GM12878 (cell line): Measurements from ENCODE around the gene WDR72. TPM values are rescaled to one million over a fixed set of nuclear protein-coding genes. Genes with fewer than 3 reads are reported as not detected.

Experiments
- ATAC-seq: fragments of 200-7000 bp; cut with Tn5 transposase; 3 replicates; pipeline ENCODE4 v1.9.1; 2020; ENCODE audit warnings: mild to moderate bottlenecking, moderate library complexity
- BruUV-seq: library from RNA; stranded (reverse); fragments of 400-500 nt; replicated peaks from 2 replicates; lab custom pipeline; 2021; lab: Mats Ljungman, UMichigan
- CTCF ChIA-PET: fragments of 300-600 bp; sonication (Branson Sonifier 250); formaldehyde crosslinking; extraction: SDS; loops from one replicate; lab custom pipeline; 2021; ENCODE audit warnings: inconsistent platforms; lab: Yijun Ruan, JAX
- POLR2A ChIA-PET: fragments of 350-600 bp; formaldehyde crosslinking; extraction: SDS; loops from one replicate; lab custom pipeline; 2021; ENCODE audit warnings: inconsistent platforms; lab: Charles Lee
- RAD21 ChIA-PET: fragments of 300-600 bp; sonication (Branson Sonifier 250); formaldehyde crosslinking; loops from one replicate; lab custom pipeline; 2023; ENCODE audit warnings: antibody characterized with exemption; ENCODE audit not compliant: unreplicated experiment; lab: Charles Lee
- SMC1A ChIA-PET: fragments of 300-600 bp; sonication (Branson Sonifier 250); formaldehyde crosslinking; loops from one replicate; lab custom pipeline; 2023; ENCODE audit not compliant: unreplicated experiment, uncharacterized antibody; lab: Charles Lee
- DNase-seq: peaks from one replicate; pipeline ENCODE4 v3.0.0-alpha.2; 2011; ENCODE audit warnings: low read depth, low spot score
- FAIRE-seq: peaks from 3 replicates; lab custom pipeline; 2011; peaks lifted over from hg19 to GRCh38; lab: Jason Lieb, UNC
- H2AFZ ChIP-seq: 2 replicates; pipeline ENCODE4 v1.6.0; 2011; ENCODE audit warnings: low read depth, low read length, control low read depth; ENCODE audit not compliant: control insufficient read depth
- H3K27ac ChIP-seq: 2 replicates; pipeline ENCODE4 v1.5.1; 2011; ENCODE audit warnings: control low read depth; ENCODE audit not compliant: control insufficient read depth, insufficient read depth
- H3K27me3 ChIP-seq, 2 experiments: replicated peaks in 1 of 2; 2 replicates each; pipeline versions ENCODE4 v1.6.0 to v1.6.1; 2011; ENCODE audit warnings: low read length in 1 of 2; ENCODE audit not compliant: control insufficient read depth in 2 of 2, insufficient read depth in 2 of 2
- H3K36me3 ChIP-seq, 2 experiments: 2 replicates each; pipeline ENCODE4 v1.5.1; 2011; ENCODE audit warnings: low read length in 1 of 2; ENCODE audit not compliant: control insufficient read depth in 2 of 2, insufficient read depth in 2 of 2
- H3K4me1 ChIP-seq: 2 replicates; pipeline ENCODE4 v1.6.1; 2011; ENCODE audit warnings: mild to moderate bottlenecking, low read length, moderate library complexity, mixed read lengths; ENCODE audit not compliant: control insufficient read depth, insufficient read depth
- H3K4me2 ChIP-seq: 2 replicates; pipeline ENCODE4 v1.6.0; 2011; ENCODE audit warnings: control low read depth; ENCODE audit not compliant: control insufficient read depth, insufficient read depth
- H3K4me3 ChIP-seq: fragments of 200-600 bp; sonication (generic); 2 replicates; pipeline ENCODE4 v1.5.1; 2016
- H3K79me2 ChIP-seq: 2 replicates; pipeline ENCODE4 v1.6.0; 2011; ENCODE audit warnings: low read length; ENCODE audit not compliant: control insufficient read depth, insufficient read depth
- H3K9ac ChIP-seq: 2 replicates; pipeline ENCODE4 v1.8.0; 2011; ENCODE audit warnings: low read length, control low read depth, mixed read lengths; ENCODE audit not compliant: control insufficient read depth, insufficient read depth
- H3K9me3 ChIP-seq: replicated peaks from 3 replicates; pipeline ENCODE4 v1.5.1; 2011; ENCODE audit warnings: mild to moderate bottlenecking, low read length; ENCODE audit not compliant: control insufficient read depth, insufficient read depth
- H4K20me1 ChIP-seq: 2 replicates; pipeline ENCODE4 v1.6.0; 2011; ENCODE audit not compliant: control insufficient read depth, insufficient read depth
- ASH2L ChIP-seq: fragments of 300-600, 200-600 bp; sonication (generic); IDR thresholded peaks from 2 replicates; pipeline ENCODE4 v1.6.1; 2017; ENCODE audit warnings: low read depth, mild to moderate bottlenecking, borderline replicate concordance
- BRCA1 ChIP-seq: IDR thresholded peaks from 2 replicates; pipeline ENCODE4 v1.6.1; 2011; ENCODE audit warnings: low read depth, low read length, improper control_type of control experiment
- DPF2 ChIP-seq: fragments of 450-650 bp; IDR thresholded peaks from 2 replicates; pipeline ENCODE4 v1.6.1; 2017; ENCODE audit warnings: mild to moderate bottlenecking
- ESRRA ChIP-seq: IDR thresholded peaks from 2 replicates; pipeline ENCODE4 v1.6.1; 2012; ENCODE audit warnings: mild to moderate bottlenecking, low read length, improper control_type of control experiment
- JUND ChIP-seq: IDR thresholded peaks from 2 replicates; pipeline ENCODE4 v1.6.1; 2012; ENCODE audit warnings: low read depth, mild to moderate bottlenecking, low read length, improper control_type of control experiment, moderate library complexity
- MYC ChIP-seq: IDR thresholded peaks from 2 replicates; pipeline ENCODE4 v1.6.1; 2011; ENCODE audit warnings: mild to moderate bottlenecking, low read length, moderate library complexity, inconsistent platforms; ENCODE audit not compliant: insufficient read depth, insufficient replicate concordance, insufficient read length, severe bottlenecking
- POLR2AphosphoS2 ChIP-seq: IDR thresholded peaks from 2 replicates; pipeline ENCODE4 v1.6.1; 2011; ENCODE audit warnings: low read depth, mild to moderate bottlenecking, low read length, improper control_type of control experiment, moderate library complexity
- RELA ChIP-seq: fragments of 450-650 bp; IDR thresholded peaks from 2 replicates; pipeline ENCODE4 v1.8.0; 2014; ENCODE audit warnings: borderline replicate concordance; ENCODE audit not compliant: partially characterized antibody
- SMAD5 ChIP-seq: IDR thresholded peaks from 2 replicates; pipeline ENCODE4 v1.6.1; 2016; ENCODE audit warnings: antibody characterized with exemption, low read depth
- SUZ12 ChIP-seq: fragments of 200-600 bp; sonication (generic); IDR thresholded peaks from one replicate; pipeline ENCODE4 v1.6.1; 2018; ENCODE audit warnings: antibody characterized with exemption, mild to moderate bottlenecking; ENCODE audit not compliant: unreplicated experiment
- TAF1 ChIP-seq: IDR thresholded peaks from 2 replicates; pipeline ENCODE4 v1.6.1; 2011; ENCODE audit warnings: mild to moderate bottlenecking, low read depth, low read length, borderline replicate concordance
- ZNF274 ChIP-seq: IDR thresholded peaks from one replicate; pipeline ENCODE4 v1.8.0; 2011; ENCODE audit not compliant: insufficient read length, insufficient read depth
- WGBS: methylation state at CpG from one replicate; pipeline ENCODE4 v1.1.6; 2016; ENCODE audit warnings: low lambda C conversion rate; ENCODE audit not compliant: insufficient replicate concordance, insufficient coverage; ENCODE audit errors: missing lambda C conversion rate; 5-methylcytosine and 5-hydroxymethylcytosine counted together
- in situ Hi-C: fragments of 300-500 bp; cut with MboI; formaldehyde crosslinking; loops from 9 replicates; pipeline ENCODE4 v1.14.3; 2018; ENCODE audit warnings: mixed read lengths
- intact Hi-C: fragments of 100-400 bp; cut with micrococcal nuclease; formaldehyde crosslinking; loops from one replicate; pipeline ENCODE4 v1.14.2; 2022; ENCODE audit not compliant: unreplicated experiment
- polyA plus RNA-seq, 11 experiments: library from polyadenylated mRNA; depleted of rRNA in 4 of 11; unstranded in 6 of 11; stranded (reverse) in 5 of 11; fragments of >200 nt; fragmentation: Nextera tagmentation in 4 of 11; fragmentation: Illumina TruSeq in 1 of 11; extraction: Ambion mirVana in 4 of 11; extraction: Trizol in 1 of 11; gene quantifications; 1 replicate in 1 of 11; 2 replicates in 10 of 11; pipeline versions ENCODE4 v1.2.1 to v1.2.3, GENCODE V29; 2011 to 2016; ENCODE audit warnings: inconsistent platforms in 2 of 11, missing spikeins in 2 of 11, low read depth in 1 of 11
- total RNA-seq, 4 experiments: library from RNA; depleted of rRNA in 3 of 4; stranded (reverse); fragments of >200 nt in 3 of 4; fragmentation: Illumina TruSeq in 1 of 4; extraction: Trizol in 1 of 4; gene quantifications; 2 replicates each; pipeline versions ENCODE4 v1.2.1 to v1.2.3, GENCODE V29; 2013 to 2021
- TF ChIP-seq, protein P1 (sequence below): IDR thresholded peaks from 2 replicates; pipeline ENCODE4 v1.6.1; 2011; ENCODE audit warnings: mild to moderate bottlenecking, low read depth, low read length, moderate library complexity; ENCODE audit not compliant: insufficient replicate concordance
- TF ChIP-seq, protein P2 (sequence below): fragments of 450-650 bp; IDR thresholded peaks from 2 replicates; pipeline ENCODE4 v1.6.1; 2016; ENCODE audit warnings: mild to moderate bottlenecking, moderate library complexity, borderline replicate concordance
- TF ChIP-seq, protein P3 (sequence below): IDR thresholded peaks from 2 replicates; pipeline ENCODE4 v1.6.1; 2011; ENCODE audit warnings: borderline replicate concordance, low read depth, mild to moderate bottlenecking, moderate library complexity, low read length; ENCODE audit not compliant: insufficient read depth, poor library complexity, severe bottlenecking

WDR72 gene
- total and polyA plus RNA-seq, 10 of the 15 experiments (the other 5 are each of a cell fraction or from before 2014, with no cell fraction given) = 0.03 TPM; not detected in 9

DNA sequence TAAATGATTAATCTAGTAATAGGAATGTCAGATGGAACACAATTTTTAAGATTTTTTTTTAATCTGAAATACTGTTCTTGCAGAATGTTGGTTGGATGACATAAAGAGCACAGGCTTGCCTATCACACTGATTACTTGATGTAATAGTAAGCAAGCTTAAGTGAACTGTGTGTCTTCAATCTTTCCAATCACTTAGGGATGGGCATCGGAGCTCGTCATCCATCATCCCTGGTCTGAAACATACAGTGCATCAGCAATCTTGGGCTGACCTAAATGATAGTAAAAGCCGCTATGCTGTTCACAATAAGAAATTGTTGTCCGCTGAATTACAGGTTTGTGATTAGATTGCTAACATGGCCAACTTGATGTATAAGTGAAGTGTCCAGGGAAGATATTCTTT lies 195.8 kb downstream of the WDR72 start (continued):
- TF ChIP-seq, protein P1, sequence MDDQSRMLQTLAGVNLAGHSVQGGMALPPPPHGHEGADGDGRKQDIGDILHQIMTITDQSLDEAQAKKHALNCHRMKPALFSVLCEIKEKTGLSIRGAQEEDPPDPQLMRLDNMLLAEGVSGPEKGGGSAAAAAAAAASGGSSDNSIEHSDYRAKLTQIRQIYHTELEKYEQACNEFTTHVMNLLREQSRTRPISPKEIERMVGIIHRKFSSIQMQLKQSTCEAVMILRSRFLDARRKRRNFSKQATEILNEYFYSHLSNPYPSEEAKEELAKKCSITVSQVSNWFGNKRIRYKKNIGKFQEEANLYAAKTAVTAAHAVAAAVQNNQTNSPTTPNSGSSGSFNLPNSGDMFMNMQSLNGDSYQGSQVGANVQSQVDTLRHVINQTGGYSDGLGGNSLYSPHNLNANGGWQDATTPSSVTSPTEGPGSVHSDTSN = no peak
- TF ChIP-seq JUND (no peak), SMAD5 (no peak), ESRRA (no peak), ZNF274 (no peak), SUZ12 (no peak), POLR2AphosphoS2 (no peak)

DNA sequence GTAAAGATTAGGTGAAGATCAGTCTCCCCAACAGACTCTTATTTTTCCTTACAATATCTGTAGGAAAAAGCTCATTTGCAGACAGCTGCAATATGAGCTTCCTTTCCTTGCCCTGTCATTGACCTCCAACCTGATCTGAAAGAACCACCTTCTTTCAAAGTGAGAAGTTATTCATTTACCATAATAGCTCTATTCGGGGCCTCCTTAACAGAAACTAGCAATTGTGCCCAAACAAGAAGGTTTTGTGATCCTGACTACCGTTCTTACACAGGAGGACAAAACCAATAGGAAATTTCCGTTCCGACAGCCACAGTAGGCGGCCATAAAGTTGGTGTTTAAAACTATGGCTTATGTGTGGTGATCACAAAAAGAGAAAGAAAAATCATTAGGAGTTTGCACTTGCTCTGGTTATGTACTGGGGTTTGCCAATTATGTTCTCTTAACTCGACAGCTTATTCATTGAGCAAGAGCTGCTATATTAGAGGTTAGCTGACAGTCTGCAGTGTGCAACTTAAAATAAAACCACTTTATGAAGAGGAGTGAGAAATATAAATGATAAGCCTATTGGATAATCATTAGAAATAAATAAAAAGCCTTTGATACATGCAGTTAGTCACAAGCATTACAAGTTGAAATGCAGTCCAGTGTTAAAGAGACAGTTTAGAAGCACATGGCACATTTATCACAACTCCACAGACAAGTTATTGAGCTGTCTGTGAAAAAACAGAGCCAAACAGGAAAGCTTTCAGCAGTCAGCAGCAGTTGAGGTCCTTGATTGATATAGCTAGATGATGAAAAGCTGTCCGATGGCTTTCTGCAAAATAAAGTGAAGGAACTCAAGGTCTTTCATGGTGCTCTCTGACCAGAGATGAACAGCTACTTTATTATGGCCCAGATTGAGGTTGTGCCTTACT lies 199.8 kb downstream of the WDR72 start:
- Histone ChIP-seq H2AFZ (no peak overlapping the region), H3K9me3 (no peaks in the 10 kb centered on the region), H3K27me3 (no peaks in the 10 kb centered on the region), H3K4me3 (no peak overlapping the region), H3K4me1 (no peaks in the 10 kb centered on the region), H3K27ac (no peak overlapping the region), H3K79me2 (no peaks in the 10 kb centered on the region), H3K4me2 (no peak overlapping the region), H4K20me1 (no peaks in the 10 kb centered on the region), H3K36me3 (no peaks in the 10 kb centered on the region), H3K9ac (no peak overlapping the region)
- intact Hi-C loops (no loop called here), in situ Hi-C loops (no loop called here)
- 27% methylated on average over 7 of the region's 7 CpGs for WGBS
- BruUV-seq = no TSS peak
- ChIA-PET SMC1A (interaction anchor here (0.7 to 1.8 kb wide), 3 partner anchors 10 to 28 kb away, joined by 3 to 6 read pairs (median 5); no protein-coding TSS in a partner anchor), RAD21 (interaction anchor here (1.0 to 1.5 kb wide), 3 partner anchors 9 to 40 kb away, joined by 3 to 5 read pairs (median 3); no protein-coding TSS in a partner anchor), CTCF (interaction anchor here (1.4 kb wide), 1 partner anchor 12 kb away, joined by 4 read pairs; no protein-coding TSS in a partner anchor), POLR2A (interaction anchor here (0.8 kb wide), 1 partner anchor 10 kb away, joined by 4 read pairs; no protein-coding TSS in a partner anchor)
- ATAC-seq (no peak), DNase-seq (no peak), FAIRE-seq (no peak)
- TF ChIP-seq, protein P2, sequence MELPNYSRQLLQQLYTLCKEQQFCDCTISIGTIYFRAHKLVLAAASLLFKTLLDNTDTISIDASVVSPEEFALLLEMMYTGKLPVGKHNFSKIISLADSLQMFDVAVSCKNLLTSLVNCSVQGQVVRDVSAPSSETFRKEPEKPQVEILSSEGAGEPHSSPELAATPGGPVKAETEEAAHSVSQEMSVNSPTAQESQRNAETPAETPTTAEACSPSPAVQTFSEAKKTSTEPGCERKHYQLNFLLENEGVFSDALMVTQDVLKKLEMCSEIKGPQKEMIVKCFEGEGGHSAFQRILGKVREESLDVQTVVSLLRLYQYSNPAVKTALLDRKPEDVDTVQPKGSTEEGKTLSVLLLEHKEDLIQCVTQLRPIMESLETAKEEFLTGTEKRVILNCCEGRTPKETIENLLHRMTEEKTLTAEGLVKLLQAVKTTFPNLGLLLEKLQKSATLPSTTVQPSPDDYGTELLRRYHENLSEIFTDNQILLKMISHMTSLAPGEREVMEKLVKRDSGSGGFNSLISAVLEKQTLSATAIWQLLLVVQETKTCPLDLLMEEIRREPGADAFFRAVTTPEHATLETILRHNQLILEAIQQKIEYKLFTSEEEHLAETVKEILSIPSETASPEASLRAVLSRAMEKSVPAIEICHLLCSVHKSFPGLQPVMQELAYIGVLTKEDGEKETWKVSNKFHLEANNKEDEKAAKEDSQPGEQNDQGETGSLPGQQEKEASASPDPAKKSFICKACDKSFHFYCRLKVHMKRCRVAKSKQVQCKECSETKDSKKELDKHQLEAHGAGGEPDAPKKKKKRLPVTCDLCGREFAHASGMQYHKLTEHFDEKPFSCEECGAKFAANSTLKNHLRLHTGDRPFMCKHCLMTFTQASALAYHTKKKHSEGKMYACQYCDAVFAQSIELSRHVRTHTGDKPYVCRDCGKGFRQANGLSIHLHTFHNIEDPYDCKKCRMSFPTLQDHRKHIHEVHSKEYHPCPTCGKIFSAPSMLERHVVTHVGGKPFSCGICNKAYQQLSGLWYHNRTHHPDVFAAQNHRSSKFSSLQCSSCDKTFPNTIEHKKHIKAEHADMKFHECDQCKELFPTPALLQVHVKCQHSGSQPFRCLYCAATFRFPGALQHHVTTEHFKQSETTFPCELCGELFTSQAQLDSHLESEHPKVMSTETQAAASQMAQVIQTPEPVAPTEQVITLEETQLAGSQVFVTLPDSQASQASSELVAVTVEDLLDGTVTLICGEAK = no peak
- TF ChIP-seq BRCA1 (no peak), DPF2 (no peak), RELA (no peak), MYC (no peak), ASH2L (no peak), TAF1 (no peak)
- TF ChIP-seq, protein P3, sequence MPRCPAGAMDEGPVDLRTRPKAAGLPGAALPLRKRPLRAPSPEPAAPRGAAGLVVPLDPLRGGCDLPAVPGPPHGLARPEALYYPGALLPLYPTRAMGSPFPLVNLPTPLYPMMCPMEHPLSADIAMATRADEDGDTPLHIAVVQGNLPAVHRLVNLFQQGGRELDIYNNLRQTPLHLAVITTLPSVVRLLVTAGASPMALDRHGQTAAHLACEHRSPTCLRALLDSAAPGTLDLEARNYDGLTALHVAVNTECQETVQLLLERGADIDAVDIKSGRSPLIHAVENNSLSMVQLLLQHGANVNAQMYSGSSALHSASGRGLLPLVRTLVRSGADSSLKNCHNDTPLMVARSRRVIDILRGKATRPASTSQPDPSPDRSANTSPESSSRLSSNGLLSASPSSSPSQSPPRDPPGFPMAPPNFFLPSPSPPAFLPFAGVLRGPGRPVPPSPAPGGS = no peak
